ENCODE measurements around the gene ARHGAP32. TPM values are rescaled to one million over a fixed set of nuclear protein-coding genes. Genes with fewer than 3 reads are reported as not detected.

The ARHGAP32 gene
- total RNA-seq, 4 donors from 2014 or later: 10.9 to 28.0 (median 19.2) TPM

GRCh38 chr11:128983023-128983422 is 209.1 kb downstream of the ARHGAP32 start:
- peaks cover 0 to 45% (median 0%) of the 10 kb centered on the region in 3 donors for H3K36me3 ChIP-seq
- 88 to 96% methylated on average over 8 of the region's 8 CpGs for WGBS, 2 donors

GRCh38 chr11:128981254-128981653 is 210.9 kb downstream of the ARHGAP32 start:
- H3K4me3 ChIP-seq: no peak overlapping the region
- no peaks in the 10 kb centered on the region for H3K27me3 ChIP-seq
- peaks cover 0 to 59% (median 0%) of the 10 kb centered on the region in 3 donors for H3K36me3 ChIP-seq
- H3K9me3 ChIP-seq: no peaks in the 10 kb centered on the region
- H3K4me1 ChIP-seq: no peaks in the 10 kb centered on the region
- DNase-seq (ENCODE audit: low spot score in 2 of 2): no peak
- H3K27ac ChIP-seq: no peak overlapping the region
- WGBS, 2 donors: 74 to 76% methylated on average over 7 of the region's 7 CpGs
- no peak for TF ChIP-seq CTCF (IDR thresholded peaks at IDR 0.05)
- no peak for TF ChIP-seq EP300 (IDR thresholded peaks at IDR 0.05)
- TF ChIP-seq POLR2A (IDR thresholded peaks at IDR 0.05): no peak

More at GRCh38 chr11:128983023-128983422, 209.1 kb downstream of the ARHGAP32 start:
- DNase-seq (ENCODE audit: low spot score in 2 of 2): no peak
- Histone ChIP-seq H3K27me3 (no peaks in the 10 kb centered on the region), H3K4me1 (no peaks in the 10 kb centered on the region), H3K4me3 (no peak overlapping the region), H3K9me3 (no peaks in the 10 kb centered on the region), H3K27ac (no peak overlapping the region)
- no peak for TF ChIP-seq EP300 (IDR thresholded peaks at IDR 0.05)
- no peak for TF ChIP-seq POLR2A (IDR thresholded peaks at IDR 0.05)
- no peak for TF ChIP-seq CTCF (IDR thresholded peaks at IDR 0.05)

DNA sequence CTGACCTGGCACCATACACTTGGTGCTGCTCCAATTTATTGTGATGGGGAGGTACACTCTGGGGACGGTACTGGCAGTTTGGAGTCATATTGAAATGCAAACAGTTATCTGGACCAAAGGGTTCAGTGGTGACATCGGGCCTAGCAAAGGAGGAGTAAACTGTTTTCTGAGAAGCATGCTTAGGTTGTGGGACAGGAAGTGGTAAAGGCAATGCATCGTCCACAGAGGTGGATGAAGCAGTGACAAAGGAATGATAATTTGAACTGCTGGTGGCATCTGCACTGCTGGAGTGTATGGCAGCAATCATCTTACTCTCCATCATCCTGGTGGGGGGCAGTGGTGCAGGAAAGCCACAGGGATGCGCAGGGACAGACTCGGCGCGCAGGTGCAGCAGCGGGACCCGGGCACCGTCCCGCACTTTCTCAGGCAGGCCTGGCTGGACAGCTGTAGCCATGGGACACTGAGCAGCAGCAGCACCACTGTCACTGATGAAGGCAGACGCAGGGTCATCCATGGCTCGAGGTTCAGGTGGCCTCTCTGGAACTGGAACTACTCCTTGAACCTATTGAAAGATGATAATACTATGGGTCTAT is 221.4 kb downstream of the ARHGAP32 start:
- 92 to 95% methylated on average over 13 of the region's 13 CpGs for WGBS, 2 donors
- H3K27me3 ChIP-seq: no peaks in the 10 kb centered on the region
- peaks cover 0 to 1% (median 0%) of the 10 kb centered on the region in 4 donors for H3K4me1 ChIP-seq
- H3K4me3 ChIP-seq: no peak overlapping the region
- no peak for TF ChIP-seq EP300 (IDR thresholded peaks at IDR 0.05)
- no peak for DNase-seq (ENCODE audit: low spot score in 2 of 2)
- H3K36me3 ChIP-seq: peaks cover 0 to 70% (median 0%) of the 10 kb centered on the region in 3 donors
- H3K9me3 ChIP-seq: no peaks in the 10 kb centered on the region
- H3K27ac ChIP-seq: no peak overlapping the region

DNA sequence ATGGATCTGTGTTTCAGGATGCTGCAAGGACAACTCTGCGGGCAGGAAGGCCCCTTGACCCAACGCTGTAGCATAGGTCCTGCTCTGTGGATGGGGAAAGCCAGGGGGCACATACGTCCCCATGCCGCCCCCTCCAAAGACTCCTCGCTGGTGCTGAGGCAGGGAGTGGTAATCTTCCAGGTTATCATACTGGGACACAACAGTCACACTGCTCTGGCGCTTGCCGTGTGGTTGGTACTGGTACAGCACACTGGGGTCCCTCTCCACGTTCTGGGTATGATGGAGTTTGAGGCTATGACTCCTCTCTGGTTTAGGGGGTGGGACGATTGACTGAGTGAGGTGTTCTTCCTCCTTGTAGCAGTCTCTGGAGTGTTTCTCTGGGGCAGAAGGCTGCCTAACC is 223.2 kb downstream of the ARHGAP32 start:
- Histone ChIP-seq H3K4me3 (no peak overlapping the region), H3K9me3 (no peaks in the 10 kb centered on the region), H3K27ac (no peak overlapping the region), H3K27me3 (no peaks in the 10 kb centered on the region), H3K36me3 (peaks cover 0 to 58% (median 0%) of the 10 kb centered on the region in 3 donors), H3K4me1 (peaks cover 0 to 4% (median 0%) of the 10 kb centered on the region in 4 donors)
- 91 to 93% methylated on average over 9 of the region's 9 CpGs for WGBS, 2 donors
- no peak for DNase-seq (ENCODE audit: low spot score in 2 of 2)
- no peak for TF ChIP-seq POLR2A (IDR thresholded peaks at IDR 0.05)
- TF ChIP-seq EP300 (IDR thresholded peaks at IDR 0.05): no peak
- no peak for TF ChIP-seq CTCF (IDR thresholded peaks at IDR 0.05)

DNA sequence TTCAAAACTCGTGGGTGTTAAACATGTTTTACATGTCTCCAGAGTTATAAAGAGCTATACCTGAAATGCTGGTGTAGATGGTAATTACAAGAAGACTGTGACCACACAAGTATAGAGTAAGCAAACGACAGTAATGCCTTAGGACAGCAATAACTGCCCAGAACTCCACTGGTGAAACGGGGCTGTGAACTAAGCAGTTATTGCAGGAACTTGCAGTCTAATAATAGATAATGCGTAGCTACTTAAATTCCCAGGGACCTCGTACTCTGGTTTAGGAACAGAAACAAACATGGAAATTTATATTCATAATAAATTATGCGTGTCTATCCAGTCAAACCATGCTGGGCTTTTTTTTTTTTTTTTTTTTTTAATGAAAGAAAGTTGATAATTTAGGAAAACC is 224.5 kb downstream of the ARHGAP32 start:
- Histone ChIP-seq H3K27ac (no peak overlapping the region), H3K4me3 (no peak overlapping the region), H3K27me3 (no peaks in the 10 kb centered on the region), H3K4me1 (peaks cover 0 to 4% (median 0%) of the 10 kb centered on the region in 4 donors), H3K9me3 (no peaks in the 10 kb centered on the region), H3K36me3 (peaks cover 0 to 49% (median 0%) of the 10 kb centered on the region in 3 donors)
- 75 to 84% methylated on average over 6 of the region's 6 CpGs for WGBS, 2 donors
- DNase-seq (ENCODE audit: low spot score in 2 of 2): no peak
- TF ChIP-seq EP300 (IDR thresholded peaks at IDR 0.05) (no peak), POLR2A (IDR thresholded peaks at IDR 0.05) (no peak), CTCF (IDR thresholded peaks at IDR 0.05) (no peak)
